Embryonic facial prominence (tissue), 1 donor: ENCODE measurements around the gene AKR1B15.
A peak's percentile ranks its signal among the peaks of the same experiment; 100 is the strongest.
"Not testable (repeated sequence)": the region's sequence is repeated elsewhere in the genome, so short reads cannot be mapped to it uniquely, and the experiment has no call there.

ENCODE experiments used
- DNase-seq: peaks from one replicate; pipeline ENCODE4 v3.0.0-alpha.2; 2016; ENCODE audit errors: extremely low spot score

The AKR1B15 gene

DNA sequence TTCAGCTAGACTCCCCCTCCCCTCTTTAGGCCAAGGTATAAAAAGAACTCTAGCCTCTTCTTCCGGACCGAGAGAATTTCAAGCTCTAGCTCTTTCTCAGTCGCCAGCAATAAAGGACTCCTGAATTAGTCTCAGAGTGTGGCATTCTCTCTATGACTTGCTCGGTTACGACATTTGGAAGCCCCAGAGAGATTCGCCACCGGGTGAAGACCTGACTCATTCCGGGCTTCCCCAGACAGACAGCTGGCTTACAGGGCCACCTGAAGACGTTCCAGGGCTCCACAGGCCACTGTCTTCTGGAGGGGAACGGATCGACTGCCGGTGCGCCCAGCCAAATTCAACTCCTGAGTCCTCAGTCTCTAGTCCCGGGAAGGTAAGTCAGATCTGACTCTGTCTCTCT is at the start of gene AKR1B15:
Gene AKR1B15, plus strand, starts transcription at position 234 of the 400 bp plus-strand sequence. CDS start 15,510 bp downstream, outside the sequence.
- no peak for DNase-seq

DNA sequence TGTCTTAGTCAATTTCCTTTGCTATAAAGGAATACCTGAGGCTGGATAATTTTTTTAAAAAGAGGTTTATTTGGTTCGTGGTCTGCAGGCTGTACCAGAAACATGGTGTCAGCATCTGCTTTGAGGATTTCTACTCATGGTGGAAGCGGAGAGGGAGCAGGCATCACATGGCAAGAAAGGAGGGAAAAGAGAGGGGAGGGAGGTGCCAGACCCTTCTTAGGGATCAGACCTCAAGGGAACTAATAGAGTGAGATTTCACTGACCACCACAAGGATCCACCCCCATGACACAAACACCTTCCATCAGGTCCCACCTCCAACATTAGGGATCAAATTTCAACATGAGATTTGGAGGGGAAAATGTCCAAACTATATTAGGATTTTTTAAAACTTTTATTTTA is 48.5 kb upstream of the AKR1B15 start:
- no peak for DNase-seq

DNA sequence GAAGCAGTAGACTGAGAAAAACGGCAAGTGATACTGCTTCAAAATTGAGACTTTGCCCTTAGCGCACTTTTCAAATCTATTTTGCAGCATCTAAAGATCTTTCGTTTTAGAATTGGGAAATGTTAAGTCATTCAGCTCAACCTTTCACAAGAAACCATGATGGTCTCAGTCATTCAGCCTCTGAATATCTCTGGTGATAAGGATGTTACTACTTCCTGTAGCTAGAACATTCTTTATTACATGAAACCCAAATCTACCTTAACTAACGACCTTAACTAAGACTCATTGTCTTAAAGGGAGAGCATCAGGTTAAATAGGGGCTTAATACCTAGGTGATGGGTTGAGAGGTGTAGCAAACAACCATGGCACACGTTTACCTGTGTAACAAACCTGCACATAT is 47.9 kb upstream of the AKR1B15 start:
- no peak for DNase-seq

DNA sequence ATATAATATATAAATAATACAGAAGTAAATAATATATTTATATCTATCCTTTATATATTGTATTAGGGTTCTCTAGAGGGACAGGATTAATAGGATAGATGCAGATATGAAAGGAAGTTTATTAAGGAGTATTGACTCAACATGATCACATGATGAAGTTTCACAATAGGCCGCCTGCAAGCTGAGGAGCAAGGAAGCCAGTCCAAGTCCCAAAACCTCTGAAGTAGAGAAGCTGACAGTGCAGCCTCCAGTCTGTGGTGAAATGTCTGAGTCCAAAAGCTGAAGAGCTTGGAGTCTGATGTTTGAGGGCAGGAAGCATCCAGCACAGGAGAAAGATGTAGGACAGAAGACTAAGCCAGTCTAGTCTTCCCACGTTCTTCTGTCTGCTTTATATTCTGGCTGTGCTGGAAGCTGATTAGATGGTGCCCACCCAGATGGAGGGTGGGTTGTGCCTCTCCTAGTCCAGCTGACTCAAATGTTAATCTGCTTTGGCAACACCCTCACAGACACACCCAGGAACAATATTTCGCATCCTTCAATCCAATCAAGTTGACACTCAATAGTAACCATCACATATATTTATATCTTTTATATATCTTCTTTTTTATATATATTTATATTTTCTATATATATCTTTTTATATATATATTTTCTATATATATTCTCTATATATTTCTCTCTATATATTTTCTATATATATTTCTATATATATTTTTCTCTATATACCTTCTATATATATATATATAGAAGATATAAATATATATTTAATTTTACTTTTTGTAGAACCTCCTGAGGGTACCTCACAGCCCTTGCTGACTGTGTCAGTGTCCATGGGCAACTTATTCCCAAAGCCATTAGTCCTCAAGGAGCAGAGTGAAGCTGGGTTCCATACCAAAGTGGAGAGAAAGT is 46.2 kb upstream of the AKR1B15 start:
- no peak for DNase-seq

DNA sequence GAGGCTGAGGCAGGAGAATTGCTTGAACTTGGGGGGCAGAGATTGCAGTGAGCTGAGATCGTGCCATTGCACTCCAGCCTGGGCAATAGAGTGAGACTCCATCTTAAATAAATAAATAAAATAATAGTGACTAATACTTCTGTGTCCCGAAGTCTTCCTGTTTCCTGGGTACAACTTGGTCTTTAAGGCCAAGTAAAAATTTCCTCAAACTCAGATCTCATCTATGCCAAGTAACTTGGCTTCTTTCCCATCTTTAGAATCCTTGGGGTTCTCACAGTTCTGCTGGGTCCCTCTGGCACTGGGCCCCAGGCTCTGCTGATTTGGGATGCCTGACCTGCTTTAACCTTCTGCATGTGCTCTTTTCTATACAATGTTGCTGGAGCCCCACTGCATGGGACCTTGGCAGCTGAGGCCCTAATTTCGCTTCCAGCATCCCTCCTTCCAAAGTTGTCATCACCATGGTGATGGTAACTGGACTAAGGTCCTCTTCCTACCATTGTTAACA is 44.2 kb upstream of the AKR1B15 start:
- no peak for DNase-seq

DNA sequence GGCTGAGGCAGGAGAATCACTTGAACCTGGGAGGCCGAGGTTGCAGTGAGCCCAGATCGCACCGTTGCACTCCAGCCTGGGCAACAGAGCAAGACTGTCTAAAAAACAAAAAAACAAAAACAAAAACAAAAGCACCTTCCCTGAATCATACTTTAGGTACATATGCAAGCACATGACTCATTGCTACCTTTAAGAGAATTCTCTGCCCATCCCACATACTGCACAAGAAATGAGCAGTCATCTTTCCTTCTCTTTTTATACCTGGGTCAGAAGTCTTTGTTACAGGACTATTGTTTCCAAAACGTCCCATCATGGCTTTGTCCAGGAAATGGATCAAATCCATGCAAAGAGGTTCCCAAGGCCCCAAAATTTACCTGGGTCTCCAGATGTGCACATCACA is 43.1 kb upstream of the AKR1B15 start:
- DNase-seq: no peak

DNA sequence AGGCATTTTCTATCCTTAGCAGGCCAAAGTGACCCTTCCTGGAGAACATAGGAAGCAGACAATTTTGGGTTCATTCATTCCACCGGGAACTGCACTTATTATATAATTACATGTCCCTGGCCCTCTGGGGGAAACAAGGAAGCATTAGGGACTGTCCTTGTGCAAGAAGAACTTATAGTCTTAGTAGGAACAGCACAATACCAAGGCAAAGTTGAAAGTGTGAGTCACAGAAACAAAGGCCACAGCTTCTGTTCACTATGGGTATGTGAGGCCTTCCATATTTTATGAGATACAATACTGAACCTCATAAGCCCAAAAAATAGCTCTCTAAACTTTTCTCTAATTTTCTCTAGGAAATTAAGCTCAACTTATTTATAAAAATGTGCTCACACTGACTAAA is 39.9 kb upstream of the AKR1B15 start:
- no peak for DNase-seq

DNA sequence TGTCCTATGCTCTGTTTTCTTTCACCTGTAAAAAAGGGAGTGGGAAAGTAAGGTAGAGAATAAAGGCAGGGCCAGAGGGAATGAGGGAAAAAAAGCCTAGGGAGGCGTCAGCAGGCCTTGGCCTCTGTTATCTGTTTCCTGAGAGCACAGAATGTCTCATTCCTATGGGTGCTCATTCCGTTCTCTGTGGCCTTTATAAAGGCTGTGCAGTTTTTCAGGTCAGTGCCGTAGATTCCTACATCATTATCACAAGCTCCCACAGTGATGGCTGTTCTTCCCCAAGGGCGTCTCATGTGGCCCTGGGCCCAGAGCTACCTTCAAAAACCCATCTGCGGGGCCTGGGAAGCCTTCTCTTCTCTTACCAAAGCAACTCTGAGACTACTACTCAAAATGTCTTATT is 38.3 kb upstream of the AKR1B15 start:
- no peak for DNase-seq

DNA sequence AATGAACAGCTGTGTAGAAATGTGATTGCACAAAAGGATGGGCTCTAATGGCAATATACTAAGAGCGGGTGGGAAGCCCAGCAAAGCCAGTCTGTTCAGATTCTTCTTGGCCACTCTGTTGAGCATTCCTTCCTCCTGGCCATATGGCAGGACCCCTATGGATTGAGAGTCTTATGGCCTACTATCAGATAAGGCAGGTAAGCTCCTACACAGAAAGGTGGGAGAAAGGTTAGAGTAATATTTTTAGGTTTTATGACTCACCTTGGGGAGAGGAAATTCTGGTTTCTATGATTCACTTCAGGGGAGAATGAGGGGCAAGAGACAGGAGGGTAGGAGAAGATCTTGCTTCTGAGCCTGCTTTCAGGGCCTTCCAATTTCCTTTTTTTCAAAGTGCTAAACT is 36.6 kb upstream of the AKR1B15 start:
- no peak for DNase-seq

DNA sequence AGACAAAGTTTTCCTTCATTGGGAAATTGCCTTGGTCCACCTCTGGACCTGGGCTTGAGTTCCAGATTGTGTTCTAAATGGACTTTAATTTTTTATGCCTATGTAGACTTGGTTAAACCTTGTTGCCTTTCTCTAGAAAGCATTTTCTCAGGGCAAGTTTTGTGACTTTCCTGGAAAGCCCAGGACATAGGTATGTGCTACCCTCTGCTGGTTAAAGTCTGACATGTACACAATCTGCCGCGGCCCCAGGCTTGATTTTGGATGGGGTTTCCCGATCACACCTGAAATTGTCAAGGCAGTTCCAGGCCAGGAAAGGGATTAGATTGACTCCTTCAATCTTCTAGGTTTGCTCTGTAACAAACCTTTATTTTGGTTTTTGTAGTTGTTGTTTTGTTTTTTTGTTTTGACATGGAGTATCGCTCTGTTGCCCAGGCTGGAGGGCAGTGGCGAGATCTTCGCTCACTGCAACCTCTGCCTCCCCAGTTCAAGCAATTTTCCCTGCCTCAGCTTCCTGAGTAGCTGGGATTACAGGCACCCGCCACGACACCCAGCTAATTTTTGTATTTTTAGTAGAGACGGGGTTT is 35.6 kb upstream of the AKR1B15 start:
- DNase-seq: no peak

DNA sequence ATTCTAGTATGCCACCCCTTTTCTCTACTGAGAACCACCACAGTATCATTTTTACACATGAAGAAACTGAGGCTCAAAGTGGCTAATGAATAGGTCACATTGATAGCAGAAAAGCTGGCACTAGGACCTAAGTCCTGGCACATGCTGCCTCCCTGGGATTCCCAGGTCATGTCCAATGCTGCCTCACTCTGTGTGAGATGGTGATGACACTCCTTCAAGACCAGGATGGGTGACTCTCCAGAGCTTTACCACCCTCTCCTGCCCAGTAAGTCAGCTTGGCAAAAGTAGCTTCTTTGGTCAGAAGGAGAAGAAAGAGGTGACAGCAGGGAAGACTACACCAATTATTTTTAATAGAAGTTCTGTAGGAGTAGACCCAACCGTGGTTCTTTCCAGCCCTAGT is 34.8 kb upstream of the AKR1B15 start:
- DNase-seq: no peak

DNA sequence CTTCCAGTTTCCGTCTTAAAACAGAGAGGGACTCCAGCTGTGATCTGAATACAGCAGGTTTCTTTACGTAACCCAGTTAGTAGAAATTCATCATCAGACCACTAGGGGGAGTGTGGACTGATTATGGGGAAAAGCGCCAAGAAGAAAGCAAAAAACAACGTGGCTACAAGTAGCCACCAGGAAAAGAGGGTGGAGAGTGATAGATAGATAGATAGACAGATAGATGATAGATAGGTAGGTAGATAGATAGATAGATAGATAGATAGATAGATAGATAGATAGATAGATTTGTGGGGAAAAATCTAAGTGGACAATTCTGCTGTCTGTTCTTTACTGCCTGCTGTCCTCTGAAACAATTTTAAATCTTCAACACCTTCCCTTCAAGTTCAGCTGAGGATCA is 34.2 kb upstream of the AKR1B15 start:
- DNase-seq: no peak

DNA sequence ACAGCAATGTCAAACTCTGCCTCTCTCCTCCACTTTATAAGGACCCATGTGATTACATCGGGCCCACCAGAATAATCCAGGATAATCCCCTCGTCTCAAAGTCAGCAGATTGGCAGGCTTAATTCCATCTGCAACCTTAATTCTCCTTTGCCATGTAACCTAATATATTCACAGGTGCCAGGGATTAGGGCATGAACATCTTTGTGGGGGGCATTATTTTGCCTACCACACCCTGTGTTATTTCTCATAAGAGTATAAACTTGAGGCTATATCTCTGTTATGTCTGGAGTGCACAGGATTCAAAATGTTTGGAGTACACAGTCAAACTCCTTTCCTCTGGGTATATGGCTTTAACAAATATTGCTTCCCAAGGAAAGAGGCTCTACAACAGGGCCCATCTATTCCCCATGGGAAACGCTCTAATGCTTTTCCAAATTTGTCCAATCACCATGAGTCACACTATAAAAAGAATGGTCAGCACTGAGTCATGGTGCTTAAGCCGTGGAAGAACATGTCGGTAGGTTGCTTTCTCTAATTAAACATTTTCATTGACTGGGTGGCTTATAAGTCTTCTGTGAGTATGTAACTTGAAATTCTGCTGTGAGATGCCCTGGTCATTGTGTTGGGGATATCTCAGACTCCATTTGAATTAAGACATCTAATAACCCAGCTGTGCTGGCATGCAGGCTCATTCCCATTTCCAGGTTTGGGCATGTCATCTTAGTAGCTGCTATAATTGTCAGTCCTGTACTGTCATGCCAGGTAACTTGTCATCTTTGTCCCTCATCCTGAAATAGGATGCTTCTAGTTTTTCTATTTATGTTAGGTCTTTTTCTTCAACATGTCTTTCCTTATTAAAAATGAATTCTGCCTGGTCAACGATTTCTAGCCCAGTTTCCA is 33.1 kb upstream of the AKR1B15 start:
- no peak for DNase-seq

DNA sequence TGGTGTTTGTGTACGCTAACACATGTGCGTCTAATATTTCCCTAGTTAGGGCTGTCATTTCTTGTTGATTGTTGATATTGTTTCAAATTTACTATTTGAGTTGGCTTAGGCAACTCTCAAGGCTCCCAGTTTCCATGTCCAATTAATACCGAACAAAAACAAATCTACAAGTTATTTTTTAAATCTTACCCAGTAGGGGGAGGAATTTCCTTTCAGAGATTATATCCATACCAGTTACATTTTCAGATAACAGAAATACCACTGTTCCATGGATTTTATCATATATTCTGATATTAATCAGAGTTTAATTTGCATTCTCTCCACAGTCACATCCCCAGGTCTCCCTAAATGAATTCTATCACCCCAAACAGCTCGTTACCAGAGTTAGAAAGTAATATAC is 28.8 kb upstream of the AKR1B15 start:
- no peak for DNase-seq

DNA sequence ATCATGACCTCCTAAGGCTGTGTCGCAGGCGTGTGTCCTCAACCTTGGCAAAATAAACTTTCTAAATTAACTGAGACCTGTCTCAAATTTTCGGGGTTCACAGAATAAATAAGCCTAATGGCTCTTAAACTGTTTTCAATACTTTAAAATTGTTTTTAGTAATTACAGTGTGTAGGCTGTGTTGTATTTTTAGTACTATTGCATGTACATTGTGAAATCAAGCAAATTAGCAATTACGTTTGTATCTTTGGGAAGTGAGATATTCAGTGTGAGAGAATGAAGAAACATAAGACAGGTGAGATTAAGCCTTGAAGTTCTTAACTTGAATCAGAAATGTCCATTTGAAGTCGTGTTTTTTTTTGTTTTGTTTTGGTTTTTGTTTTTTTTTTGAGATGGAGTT is 26.3 kb upstream of the AKR1B15 start:
- DNase-seq: no peak

DNA sequence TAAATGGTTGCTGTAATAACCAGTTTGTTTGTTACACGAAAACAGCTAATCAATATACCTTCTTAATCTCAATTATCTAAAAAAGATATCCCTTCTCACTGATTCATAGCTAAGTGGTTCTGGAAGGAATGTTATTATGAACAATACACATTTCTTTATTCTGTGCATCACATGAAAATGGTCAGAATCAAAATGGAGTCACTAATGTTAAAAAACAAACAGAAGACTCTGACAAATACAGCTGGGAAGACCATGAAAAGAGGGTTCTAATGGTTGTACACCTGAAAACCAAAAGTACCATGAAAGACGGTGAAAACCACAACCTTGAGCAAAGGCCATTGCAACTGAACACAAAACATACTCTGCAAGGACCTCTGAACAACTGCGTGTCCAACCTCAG is 23.5 kb upstream of the AKR1B15 start:
- not testable (repeated sequence) for DNase-seq

DNA sequence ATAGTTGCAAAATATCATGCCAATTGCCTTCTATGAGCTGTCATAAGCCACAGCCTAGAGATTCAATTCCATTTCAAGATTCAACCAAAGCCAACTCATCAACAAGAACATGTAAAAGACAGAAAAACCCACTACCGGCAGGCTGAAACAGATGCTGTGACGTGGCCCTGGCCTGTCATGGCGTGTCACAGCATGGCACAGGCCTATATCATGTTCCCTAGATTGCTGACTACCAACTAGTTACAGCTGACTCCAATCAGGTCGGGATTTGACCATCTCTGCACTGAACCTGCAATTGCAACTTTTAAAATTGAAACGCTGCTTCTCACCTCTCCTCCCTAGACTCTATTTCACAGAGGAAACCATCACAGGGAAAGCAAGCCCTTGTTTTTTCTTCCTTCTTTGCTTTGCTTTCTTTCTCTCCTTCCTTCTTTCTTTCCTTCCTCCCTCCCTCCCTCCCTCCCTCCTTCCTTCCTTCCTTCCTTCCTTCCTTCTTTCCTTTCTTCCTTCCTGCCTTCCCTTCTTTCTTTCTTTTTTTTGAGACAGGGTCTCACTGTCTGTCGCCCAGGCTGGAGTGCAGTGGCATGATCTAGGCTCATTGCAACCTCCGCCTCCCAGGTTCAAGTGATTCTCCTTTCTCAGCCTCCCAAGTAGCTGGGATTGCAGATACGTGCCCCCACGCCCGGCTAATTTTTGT is 22.2 kb upstream of the AKR1B15 start:
- DNase-seq: not testable (repeated sequence)

DNA sequence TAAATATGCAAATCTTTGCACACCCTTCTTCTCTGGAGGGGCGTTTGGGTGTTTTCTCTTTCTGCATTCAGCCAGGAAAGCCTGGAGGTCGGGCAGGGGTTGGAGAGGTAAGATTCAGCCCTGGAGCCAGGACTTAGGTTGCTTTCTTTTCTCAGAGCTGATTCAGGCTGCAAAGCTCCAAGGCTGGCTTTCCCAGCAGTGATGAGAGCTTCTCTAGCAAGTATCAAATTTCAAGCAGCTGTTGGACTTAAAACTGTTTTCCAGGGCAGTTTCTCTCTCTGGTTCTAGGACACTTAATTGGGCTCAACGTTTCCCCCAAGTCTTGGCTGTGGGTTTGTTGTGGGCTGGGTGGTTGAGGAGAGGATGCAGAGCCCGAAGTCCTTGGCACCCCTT is 20.9 kb upstream of the AKR1B15 start:
- peak; percentile 41 for DNase-seq

DNA sequence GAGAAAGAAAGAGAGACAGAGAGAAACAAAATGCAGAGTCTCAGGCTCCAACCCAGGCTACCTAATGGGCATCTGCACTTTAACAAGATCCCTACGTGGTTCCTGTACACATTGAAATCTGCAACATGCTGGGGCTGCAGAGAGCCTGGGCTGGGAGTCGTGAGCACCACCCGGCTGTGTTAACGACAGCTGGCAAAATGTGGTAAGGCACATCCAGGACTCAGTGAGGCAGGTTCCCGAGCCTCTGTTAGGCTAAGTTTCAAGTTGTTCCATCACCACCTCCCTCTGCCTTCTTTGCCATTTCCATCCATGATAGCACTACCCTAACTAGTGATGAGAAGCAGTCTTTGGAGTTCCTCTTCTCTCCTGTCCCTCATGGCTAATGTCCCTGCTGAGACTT is 20.2 kb upstream of the AKR1B15 start:
- no peak for DNase-seq

DNA sequence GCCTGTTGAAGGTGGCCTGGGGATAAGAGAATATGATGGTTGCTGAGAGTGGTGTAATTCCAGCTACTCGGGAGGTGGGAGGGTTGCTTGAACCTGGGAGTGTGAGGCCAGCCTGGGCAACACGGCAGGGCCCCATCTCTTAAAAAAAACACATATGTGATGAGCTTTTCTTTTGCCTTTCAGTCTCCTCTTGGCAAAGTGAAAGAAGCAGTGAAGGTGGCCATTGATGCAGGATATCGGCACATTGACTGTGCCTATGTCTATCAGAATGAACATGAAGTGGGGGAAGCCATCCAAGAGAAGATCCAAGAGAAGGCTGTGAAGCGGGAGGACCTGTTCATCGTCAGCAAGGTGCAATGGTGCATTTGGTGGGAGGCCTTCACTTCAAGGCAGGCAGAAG is 18.4 kb upstream of the AKR1B15 start:
- DNase-seq: no peak

DNA sequence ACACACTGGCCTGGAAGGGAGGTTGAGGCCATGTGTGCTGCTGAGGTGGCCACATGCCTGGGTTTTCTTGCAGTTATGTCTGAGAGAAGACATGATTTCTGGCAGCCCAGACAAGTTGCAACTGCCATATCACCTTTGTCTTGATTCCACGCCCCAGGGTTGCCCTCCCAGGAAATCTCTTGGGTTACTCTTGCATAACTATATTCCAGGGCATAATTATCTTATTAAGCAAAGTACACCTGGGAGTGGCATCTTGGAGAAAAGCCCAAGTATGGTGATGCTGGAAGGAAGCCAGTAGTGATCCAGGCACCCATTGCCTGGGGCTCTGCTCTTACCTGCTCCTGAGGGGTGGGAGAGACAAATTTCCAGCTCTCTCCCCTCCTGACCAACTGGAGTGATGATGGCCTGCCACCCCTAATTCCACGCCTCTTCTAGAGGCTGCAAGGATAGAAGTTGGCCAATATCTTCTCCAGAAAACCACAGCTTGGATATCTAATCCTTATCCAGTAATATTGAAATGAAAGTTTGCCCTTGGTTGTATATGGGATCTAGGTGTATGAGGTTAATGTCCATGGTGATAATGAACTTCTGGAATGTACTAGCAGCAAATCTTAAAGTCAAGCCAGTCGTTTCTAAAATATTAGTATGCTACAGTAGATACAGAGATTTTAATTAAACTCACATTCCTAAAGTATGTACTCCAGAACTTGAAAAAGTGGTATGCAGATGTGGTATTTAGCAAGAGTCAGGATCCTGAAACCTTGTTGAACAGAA is 16.5 kb upstream of the AKR1B15 start:
- DNase-seq: no peak
